SK-N-MC (cell line): ENCODE results near the gene C1orf50.

Source experiments
- EZH2 ChIP-seq: fragments of 200-600 bp; sonication (generic); IDR thresholded peaks from one replicate; pipeline ENCODE4 v1.6.1; 2017; ENCODE audit warnings: antibody characterized with exemption
- FOXP2 ChIP-seq: optimal IDR thresholded peaks from 2 replicates; pipeline ENCODE3; 2011; ENCODE audit warnings: mild to moderate bottlenecking, moderate library complexity; ENCODE audit not compliant: insufficient read depth; ENCODE audit errors: extremely low read length, control extremely low read depth
- POLR2AphosphoS5 ChIP-seq: IDR thresholded peaks from 2 replicates; pipeline ENCODE4 v1.6.1; 2012; ENCODE audit warnings: mild to moderate bottlenecking, low read depth, low read length, borderline replicate concordance

DNA sequence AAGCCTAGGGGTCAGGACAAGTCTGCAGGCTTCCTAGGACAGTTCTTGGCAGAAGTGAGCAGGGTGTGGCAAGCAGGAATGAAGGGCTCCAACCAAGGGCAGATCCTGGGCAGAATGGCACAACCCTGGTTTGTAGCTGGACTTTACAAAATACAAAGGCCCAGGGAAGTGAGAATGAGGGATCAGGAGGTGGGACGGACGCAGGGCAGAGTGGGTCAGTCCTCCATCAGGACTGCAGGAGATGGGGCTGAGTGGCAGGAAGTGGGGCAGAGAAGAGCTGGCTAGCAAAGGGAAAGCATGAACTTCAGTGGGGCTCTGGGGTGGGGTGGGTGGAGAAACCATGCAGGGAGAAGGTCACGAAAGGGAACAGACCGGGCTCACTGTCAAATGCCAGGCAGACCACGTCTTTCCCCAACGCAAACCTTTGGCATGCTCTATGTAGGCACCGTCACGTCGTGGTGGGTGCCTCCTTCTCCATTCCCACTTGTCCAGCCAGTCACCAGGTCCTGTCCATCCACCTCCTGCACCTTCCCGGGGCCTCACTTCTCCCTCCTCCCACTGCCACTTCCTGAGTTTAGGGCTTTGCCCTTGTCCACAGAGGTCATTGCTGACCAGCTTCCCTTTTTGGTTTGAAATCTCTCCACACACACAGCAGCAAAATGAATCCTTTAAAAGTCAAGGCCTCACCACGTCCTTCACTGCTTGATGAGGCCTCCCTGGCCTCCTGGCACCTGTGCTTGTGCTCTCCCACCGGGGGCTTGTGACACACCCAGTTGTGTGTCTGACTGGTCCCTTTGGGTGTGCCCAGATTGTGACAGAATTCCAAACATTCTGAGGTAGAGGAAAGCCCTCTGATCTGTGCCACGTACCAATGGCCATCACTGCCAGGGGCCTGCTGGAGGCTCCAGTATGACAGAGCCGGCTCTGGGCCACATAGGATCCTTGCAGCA is 18.3 kb upstream of the C1orf50 start:
- TF ChIP-seq POLR2AphosphoS5 (no peak), EZH2 (no peak), FOXP2 (no peak)
